Glomerular endothelial cell (primary cell): ENCODE results near the gene DGAT2. TPM values are rescaled to one million over a fixed set of nuclear protein-coding genes. Genes with fewer than 3 reads are reported as not detected.

Experiments used
- DNase-seq: peaks from one replicate; pipeline ENCODE4 v3.0.0-alpha.2; 2011; ENCODE audit warnings: low read depth, low spot score; ENCODE audit errors: extremely low read depth
- total RNA-seq: library from RNA; depleted of rRNA; stranded (reverse); fragments of >200 nt; gene quantifications from 2 replicates; pipeline ENCODE4 v1.2.3, GENCODE V29; 2015

Gene DGAT2
- total RNA-seq, 1 donor from 2014 or later: 0.88 TPM

GRCh38 chr11:75820645-75821044 lies 52.1 kb downstream of the DGAT2 start:
- DNase-seq: no peak

DNA sequence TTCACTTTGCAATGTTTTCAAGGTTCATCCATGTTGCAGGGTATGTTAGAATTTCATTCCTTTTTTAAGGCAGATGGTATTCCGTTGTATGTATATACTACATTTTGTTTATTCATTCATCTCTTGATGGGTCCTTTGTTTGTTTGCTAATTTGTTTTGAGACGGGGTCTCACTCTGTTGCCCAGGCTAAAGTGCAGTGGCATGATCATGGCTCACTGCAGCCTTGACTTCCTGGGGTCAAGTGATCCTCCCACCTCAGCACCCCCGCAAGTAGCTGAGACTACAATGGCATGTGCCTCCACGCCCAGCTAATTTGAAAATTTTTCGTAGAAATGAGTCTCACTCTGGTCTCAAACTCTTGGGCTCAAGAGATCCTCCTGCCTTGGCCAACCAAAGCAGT lies 52.6 kb downstream of the DGAT2 start:
- no peak for DNase-seq

- DNase-seq: no peak
Measured at GRCh38 chr11:75822541-75822940, 54.0 kb downstream of the DGAT2 start.

GRCh38 chr11:75823415-75823814 lies 54.8 kb downstream of the DGAT2 start:
- DNase-seq: no peak

GRCh38 chr11:75823946-75824345 lies 55.4 kb downstream of the DGAT2 start:
- DNase-seq: no peak

DNA sequence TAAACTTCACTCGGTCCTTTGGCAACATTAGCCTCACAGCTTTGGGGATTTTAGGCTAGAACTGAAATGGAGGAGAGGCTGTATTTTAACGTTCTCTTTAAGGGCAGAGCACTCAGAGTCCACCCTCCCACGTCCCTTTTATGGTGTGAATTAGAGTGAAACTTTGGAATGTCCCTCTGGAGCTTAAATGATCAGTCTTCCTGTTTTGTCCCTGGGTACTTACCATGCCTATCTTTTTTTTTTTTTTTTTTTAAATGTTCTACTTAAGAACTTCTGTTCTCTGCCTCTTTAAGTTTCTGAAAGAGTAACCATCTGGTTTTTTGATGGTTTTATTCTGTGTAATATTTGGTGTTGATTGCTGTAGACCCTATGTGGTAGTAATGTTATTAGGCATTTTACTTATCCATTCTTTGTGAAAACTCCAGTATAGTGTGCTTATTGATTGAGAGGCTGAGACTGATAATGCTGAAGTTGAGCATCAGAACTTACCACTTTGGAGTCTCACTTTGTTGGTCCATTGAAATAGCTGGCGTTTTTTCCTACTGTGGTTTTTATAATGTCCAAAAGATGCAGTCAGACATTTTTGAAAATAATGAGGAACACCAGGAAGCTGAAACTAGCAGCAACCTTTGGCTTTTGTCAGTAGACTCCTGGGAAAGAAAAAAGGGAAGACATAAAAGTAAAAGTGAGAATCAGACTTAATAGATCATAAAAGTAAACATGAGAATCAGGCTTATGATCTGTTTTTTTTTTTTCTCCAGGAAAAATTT lies 58.1 kb downstream of the DGAT2 start:
- no peak for DNase-seq

DNA sequence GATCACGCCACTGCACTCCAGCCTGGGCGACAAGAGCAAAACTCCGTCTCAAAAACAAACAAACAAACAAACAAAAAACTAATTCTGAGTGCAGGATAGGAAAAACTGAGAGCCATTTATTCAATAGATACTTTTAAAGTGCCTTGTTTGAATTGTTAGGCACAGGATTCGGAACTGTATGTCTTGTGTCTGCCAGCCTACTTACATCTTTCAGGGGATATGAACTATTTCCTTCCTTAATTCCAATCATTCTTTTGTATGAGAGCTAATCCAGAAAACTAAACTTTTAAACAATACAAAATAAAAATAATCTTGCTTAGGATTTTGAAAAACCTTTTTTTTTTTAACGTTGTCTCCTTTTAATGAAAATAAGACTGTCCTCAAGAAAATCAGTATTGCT lies 59.0 kb downstream of the DGAT2 start:
- DNase-seq: no peak

- DNase-seq: no peak
Measured at GRCh38 chr11:75831915-75832502, 63.4 kb downstream of the DGAT2 start.

DNA sequence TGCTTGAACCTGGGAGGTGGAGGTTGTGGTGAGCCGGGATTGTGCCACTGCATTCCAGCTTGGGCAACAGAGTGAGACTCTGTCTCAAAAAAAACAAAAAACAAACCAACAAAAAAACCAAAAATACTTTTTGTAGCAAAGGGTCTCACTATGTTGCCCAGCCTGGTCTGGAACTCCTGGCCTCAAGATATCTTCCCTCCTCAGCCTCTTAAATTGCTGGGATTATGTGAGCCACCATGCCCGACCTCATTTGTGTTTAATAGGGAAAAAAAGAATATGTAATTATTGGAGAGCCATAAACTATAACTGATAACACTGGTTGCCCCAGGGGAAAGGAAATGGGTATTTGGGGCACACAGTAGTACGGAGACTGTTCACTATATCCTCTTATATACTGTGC lies 66.2 kb downstream of the DGAT2 start:
- no peak for DNase-seq

GRCh38 chr11:75836417-75836816 lies 67.8 kb downstream of the DGAT2 start:
- no peak for DNase-seq

GRCh38 chr11:75839851-75840250 lies 71.3 kb downstream of the DGAT2 start:
- no peak for DNase-seq

DNA sequence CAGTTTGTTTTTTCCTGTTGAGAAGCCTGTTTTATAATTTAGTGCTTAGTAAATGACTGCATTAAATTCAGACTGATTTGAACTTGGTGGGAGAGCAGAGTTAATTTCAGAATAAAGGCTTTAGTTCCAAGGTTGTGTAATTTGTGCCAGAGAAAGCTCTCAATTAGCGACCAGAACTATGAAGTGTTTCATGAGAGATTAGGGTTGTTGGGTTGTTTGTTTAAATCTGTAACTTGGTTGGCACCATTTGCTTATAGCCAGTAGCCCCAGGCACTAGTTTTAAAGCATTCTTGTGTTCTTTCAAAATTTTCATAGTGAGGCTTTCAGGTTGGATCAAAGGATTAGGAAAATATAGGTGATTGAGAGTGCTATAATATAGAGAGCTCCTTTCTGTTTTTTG lies 71.9 kb downstream of the DGAT2 start:
- DNase-seq: no peak

- DNase-seq: no peak
Measured at GRCh38 chr11:75841739-75842138, 73.2 kb downstream of the DGAT2 start.

DNA sequence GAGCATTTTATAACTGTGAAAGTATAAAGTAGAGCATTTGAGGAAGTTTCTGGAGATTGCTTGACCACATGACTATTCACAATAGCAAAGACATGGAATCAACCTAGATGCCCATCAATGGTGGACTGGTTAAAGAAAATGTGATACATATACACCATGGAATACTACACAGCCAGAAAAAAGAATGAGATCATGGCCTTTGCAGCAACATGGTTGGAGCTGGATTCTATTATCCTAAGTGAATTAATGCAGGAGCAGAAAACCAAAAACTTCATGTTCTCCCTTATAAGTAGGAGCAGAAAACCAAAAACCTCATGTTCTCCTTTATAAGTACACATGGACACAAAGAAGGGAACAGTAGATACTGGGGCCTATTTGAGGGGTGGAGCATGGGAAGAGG lies 76.7 kb downstream of the DGAT2 start:
- no peak for DNase-seq

GRCh38 chr11:75849894-75850293 lies 81.3 kb downstream of the DGAT2 start:
- no peak for DNase-seq

DNA sequence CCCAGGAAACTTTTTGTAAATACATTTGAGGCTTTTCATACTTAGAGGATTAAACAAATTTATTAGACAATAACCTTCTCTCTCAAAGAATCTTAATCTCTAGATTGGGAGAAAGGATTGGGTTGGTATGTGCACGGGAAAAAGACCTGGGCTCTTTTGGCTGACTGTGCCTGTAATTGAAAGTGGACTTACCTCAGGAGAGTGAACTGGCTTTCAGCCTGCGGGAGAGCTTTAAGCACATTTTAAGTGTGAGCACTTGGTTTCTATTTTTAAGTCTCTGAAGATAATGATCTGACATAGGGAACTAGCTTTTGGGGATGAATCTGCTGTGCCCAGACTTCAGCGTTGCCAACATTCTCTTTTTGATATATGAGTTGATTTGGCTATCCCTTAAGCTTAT lies 82.2 kb downstream of the DGAT2 start:
- DNase-seq: no peak

Other genes starting within 250 kb of the DGAT2 start
- 34.6 and 90.1 TPM in 2 replicates for gene GDPD5, start 242.8 kb upstream of the DGAT2 start, total RNA-seq
- gene SERPINH1, start 206.5 kb upstream of the DGAT2 start, total RNA-seq: 875 and 921 TPM in 2 replicates
- 1.4 and 1.5 TPM in 2 replicates for gene MAP6, start 99.7 kb upstream of the DGAT2 start, total RNA-seq
- gene MOGAT2, start 50.9 kb upstream of the DGAT2 start, total RNA-seq: not detected in 2 replicates
- gene UVRAG, start 46.4 kb downstream of the DGAT2 start, total RNA-seq: 32.1 and 44.7 TPM in 2 replicates